GM21447 (cell line): ENCODE results near the gene NELFCD.
"Not testable (repeated sequence)": the region's sequence is repeated elsewhere in the genome, so short reads cannot be mapped to it uniquely, and the experiment has no call there.

Source experiments
- ATAC-seq: cut with Tn5 transposase; IDR thresholded peaks from one replicate; pipeline ENCODE4 v1.9.1; 2021; ENCODE audit not compliant: unreplicated experiment

Gene NELFCD, protein sequence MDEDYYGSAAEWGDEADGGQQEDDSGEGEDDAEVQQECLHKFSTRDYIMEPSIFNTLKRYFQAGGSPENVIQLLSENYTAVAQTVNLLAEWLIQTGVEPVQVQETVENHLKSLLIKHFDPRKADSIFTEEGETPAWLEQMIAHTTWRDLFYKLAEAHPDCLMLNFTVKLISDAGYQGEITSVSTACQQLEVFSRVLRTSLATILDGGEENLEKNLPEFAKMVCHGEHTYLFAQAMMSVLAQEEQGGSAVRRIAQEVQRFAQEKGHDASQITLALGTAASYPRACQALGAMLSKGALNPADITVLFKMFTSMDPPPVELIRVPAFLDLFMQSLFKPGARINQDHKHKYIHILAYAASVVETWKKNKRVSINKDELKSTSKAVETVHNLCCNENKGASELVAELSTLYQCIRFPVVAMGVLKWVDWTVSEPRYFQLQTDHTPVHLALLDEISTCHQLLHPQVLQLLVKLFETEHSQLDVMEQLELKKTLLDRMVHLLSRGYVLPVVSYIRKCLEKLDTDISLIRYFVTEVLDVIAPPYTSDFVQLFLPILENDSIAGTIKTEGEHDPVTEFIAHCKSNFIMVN

DNA sequence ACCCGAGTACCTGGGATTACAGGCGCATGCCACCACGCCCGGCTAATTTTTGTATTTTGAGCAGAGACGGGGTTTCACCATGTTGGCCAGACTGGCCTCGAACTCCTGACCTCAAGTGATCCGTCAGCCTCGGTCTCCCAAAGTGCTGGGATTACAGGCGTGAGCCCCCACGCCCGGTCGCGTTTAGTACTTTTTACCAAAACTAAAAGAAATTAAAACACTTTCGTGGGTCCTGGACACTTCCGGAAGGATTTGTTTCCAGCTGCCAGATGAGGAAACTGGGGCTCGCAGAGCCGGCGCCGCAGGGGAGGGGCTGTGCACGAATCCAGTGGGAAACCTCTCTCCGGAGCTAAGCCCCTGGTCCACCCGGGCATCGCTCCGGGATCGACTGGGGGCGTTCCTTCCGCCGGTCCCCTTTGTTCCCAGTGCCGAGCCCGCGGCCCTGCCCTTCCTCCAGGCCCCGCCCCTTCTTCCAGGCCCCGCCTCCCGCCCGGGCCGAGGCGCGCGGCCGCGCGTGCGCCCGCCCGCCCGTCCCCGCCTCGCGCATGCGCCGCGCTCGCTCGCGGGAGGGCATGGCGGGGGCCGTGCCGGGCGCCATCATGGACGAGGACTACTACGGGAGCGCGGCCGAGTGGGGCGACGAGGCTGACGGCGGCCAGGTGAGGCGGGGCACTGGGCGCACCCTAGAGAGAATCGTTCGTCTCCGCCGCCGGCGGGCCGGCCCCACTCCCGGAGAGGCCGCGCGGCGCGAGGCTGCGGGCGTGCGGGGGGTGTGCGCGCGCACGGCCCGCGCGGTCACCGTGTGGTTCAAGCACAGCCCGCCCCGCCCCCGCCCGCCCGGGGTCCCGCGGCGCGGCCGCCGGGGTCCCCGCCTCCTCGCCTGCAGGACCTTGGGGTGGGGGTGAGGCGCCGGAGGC, at the start of gene NELFCD:
Gene NELFCD (plus strand): TSS at position 546 of the 917 bp plus-strand sequence. CDS start 54 bp downstream, at position 600.
- ATAC-seq = peak; percentile 70

DNA sequence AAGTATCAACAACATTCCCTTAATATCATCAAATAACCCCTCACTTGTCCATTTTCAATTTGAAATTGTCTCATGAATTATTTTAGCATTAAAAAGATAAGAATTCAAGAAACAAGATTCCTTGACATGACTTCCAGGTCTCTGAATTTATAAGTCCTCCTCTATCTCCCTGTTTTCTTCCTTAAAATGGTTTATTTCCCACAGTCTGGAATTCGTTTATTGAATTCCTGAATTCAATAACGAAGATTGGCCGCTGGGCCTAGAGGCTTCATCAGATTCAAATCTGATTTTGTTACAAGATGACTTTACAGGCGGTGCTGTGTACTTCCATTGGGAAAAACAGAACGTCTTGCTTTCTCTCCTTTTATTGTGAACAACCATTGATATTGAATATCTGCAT, 48.9 kb upstream of the NELFCD start:
- no peak for ATAC-seq

DNA sequence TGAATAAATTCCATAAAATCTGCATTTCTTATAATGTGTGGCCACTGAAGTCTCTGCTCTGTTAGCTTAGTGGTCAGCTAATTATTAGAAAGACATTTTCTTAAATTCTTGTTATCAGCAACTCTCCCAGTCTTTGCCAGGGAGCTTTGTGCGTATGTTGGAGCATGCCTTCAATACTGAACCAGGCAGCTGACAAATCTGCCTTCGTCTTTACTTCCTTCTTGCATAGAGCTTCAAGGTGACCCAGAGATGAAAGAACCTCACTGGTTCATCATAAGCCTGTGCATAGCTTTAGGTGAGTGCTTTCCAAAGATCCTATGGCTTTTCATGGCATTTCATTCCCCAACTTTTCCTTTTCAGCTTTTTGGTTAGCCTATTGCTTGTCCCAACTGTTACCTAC, 43.0 kb upstream of the NELFCD start:
- ATAC-seq = no peak

DNA sequence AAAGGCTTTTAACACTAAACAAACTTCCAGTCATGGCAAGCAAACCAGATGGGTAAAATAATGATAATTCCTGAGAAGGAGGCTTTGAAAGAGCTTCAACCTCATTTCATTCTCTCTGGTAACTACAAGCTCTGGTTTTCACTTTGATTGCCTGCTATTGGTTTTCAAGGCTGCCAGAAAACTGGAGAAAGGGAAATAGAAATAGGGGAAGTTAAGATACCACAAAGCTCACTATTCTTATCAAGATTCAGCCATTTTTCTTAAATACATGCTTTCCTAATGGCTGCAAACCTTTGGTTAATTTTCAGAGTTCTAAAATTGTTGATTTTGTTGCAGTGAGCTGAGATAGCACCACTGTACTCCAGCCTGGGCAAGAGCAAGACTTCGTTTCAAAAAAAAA, 42.5 kb upstream of the NELFCD start:
- ATAC-seq = no peak

DNA sequence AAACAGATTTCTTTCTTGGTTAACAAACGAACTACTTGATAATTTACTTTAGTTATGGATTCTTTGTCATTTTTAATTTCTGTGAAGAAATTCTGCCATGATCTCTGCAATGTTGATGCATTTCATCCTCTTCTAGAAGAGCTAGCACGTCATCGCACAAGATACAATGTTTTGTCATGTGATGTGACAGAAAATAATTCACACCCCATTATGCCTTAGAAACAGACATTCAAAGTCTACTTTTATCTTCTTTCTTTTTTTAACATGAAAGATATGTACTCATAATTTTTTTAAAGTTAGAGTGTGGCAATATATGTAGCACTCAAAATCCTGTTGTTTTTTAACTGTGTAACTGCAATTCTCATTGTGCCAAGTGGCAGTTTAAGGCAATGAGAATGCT, 39.6 kb upstream of the NELFCD start:
- no peak for ATAC-seq

DNA sequence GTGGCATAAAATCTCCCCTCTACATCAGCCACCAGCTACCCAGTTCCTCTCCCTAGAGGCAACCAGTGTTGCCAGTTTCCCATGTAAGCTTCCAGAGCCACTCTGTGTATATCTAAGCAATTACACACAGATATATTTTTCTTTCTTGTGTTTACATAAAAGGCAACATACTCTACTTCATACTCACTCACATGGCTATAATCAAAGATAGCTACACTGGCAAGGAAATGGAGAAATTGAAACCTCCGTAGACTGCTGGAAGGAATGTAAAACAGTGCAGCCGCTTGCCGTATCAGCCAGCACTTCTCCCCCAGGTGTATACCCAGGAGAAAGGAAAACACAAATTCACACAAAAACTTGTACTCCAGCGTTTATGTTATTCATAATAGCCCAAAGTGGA, 38.5 kb upstream of the NELFCD start:
- ATAC-seq = no peak

DNA sequence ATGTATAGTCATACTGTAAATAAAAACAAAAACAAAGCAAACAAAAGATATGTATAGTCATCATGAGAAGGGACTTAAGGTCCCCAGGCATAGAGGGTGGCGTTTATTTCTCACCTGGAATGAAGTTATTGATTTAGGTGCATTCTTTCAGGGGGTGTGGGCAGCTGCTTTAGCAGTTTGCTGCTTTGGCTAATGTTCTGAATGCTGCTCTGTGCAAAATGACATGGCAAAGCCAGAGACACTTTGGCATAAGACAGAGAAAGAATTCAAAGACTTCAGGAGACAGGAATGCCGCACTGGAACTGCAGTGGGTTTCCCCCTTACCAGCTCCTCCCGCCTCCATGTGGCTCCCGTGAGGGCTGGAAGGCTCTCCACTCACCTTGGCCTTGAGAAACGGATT, 36.4 kb upstream of the NELFCD start:
- ATAC-seq = no peak

DNA sequence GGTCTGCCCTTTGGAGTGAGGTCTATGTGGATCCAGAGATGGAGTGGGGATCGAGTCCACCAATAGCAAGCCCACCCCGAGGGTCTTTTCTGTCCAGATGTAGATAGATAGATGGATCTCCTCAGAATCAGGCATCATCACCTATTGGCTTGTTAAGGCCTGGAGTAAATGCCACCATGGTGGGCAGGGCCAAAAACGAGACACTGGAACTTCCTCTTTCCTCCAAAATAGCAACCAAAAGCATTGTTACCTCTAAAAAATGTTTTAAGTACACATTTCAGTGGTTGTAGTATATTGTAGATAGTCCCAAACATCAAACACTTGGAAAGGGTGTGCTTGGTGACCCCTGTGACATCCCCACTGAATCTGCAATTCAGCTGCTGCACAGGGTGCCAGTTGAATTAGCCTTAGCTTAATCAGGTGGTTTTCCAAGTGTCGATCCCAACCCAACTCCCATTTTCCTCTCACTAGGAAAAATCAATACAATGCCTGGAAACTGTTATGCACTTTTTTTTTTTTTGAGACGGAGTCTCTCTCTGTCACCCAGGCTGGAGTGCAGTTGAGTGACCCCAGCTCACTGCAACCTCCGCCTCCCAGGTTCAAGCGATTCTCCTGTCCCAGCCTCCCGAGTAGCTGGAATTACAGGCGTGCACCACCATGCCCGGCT, 35.0 kb upstream of the NELFCD start:
- ATAC-seq = no peak

DNA sequence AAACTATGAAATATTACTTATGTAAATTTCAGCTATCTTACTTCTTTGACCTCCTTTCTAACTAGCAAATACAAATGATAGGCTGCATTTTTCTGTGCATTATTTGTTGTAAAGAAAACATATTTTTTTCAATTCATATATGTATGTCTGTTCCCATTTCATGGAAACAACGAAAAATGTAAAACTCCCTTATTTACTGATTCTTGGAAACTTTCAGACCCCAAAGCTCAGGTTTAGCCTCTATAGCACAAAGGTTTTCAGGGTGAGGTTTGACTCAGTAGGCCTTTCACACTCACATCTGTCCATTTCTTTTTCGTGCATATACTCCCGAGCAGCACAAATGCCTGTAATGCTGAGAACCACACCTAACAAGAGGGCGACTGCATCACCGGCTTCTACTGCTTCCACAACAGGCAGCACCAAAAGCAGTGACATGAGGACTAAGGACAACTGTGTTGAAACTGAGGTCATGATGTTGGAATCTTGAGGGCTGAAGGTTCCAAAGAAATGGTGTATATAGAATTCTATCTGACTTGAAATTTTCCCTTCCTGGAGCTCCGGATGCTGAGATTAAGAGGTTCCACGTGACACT, 33.2 kb upstream of the NELFCD start:
- not testable (repeated sequence) for ATAC-seq

DNA sequence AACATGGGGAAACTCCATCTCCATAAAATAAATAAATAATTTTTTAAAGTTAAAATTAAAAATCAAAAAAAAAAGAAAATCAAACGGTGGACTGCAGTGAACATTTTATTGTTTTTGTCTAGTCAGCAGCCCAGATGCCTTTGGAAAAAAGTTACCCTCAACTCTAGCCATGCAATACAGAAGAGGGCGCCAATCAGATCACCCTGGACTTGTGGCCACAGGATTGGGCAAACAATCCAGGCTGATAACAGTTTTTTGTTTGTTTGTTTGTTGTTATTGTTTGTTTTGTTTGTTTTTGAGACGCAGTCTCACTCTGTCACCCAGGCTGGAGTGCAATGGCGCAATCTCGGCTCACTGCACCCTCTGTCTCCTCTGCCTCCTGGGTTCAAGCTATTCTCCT, 30.5 kb upstream of the NELFCD start:
- ATAC-seq = no peak

DNA sequence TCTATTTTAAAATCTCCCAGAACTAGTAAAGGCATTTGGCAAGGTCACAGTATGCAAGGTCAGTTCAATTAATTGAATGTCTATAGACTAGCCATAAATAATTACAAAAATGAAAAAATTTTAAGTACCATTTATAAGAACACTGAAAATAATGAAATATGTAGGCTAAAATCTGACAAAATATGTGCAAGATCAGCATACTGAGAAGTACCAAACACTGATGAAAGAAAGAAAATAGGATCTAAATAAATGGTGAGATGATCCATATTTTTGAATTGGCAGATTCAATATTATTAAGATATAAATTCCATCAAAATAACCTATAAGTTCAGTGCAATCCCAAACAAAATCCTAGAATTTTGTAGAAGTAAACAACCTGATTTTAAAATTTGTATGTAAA, 28.0 kb upstream of the NELFCD start:
- ATAC-seq = no peak

DNA sequence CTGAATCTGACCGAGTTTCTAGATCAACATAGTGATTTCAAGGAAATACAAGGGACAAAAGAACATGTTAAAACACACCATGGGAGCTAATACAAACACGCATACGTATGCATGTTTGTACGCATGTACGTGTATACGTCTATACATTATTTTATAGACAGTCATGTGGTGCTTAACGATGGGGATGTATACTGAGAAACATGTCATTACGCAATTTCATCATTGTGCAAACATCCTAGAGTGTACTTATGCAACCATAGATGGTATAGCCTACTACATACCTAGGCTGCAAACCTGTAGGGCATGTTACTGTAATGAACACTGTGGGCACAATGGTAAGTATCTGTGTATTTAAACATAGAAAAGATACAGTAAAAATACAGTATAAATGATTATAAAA, 25.0 kb upstream of the NELFCD start:
- ATAC-seq = no peak

DNA sequence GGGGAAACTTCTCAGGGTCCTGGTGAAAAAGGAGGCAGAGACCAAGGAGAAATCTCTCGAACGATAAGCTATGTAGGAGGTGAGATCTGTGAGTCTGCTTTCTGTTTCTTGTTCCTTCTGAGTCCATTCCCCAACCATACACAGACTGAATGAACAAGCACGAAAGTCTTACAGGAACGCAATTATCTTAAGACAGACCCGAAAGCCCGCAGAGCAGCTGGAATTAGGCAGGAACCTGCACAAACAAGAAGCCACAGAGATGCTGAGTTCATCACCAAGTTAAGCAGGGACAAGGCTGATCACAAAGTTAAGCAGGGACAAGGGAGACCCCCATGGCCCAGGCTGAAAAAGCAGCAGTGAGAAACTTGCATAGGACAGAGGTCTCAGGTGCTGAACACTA, 21.4 kb upstream of the NELFCD start:
- ATAC-seq = no peak

DNA sequence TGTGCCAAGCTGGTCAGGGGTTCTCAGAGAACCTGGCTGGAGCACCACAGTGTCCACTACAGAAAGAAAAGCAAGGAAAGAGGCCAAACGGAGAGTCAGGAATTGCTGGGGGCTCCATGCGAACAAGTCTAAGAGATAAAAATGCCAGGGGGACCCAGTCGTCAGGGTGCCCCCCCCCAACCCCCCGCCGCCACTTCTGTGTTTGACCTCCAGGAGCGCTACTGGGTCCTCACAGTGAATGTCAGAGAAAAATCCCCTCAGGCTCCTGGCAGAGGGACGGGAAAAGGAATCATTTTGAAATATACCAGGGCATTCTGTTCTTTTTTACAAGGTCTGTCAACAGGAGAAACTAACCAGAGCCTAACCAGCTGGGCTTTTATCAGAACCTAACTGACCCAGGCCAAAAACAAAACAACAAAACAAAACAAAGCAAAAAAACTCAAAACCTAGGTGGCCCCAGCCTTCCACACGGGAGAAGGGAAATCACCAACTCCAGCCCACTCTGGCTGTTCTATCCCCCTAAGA, 17.9 kb upstream of the NELFCD start:
- ATAC-seq = no peak

DNA sequence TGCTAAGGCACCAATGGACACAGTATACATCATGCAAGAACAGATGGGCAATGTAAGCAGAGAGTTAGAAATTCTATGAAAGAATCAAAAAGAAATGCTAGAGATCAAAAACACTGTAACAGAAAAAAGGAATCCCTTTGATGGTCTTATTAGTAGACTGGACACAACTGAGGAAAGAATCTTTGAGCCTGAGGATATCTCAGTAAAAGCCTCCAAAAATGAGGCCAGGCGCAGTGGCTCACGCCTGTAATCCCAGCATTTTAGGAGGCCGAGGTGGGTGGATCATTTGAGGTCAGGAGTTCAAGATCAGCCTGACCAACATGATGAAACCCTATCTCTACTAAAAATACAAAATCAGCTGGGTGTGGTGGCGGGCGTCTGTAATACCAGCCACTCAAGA, 17.1 kb upstream of the NELFCD start:
- ATAC-seq = not testable (repeated sequence)

DNA sequence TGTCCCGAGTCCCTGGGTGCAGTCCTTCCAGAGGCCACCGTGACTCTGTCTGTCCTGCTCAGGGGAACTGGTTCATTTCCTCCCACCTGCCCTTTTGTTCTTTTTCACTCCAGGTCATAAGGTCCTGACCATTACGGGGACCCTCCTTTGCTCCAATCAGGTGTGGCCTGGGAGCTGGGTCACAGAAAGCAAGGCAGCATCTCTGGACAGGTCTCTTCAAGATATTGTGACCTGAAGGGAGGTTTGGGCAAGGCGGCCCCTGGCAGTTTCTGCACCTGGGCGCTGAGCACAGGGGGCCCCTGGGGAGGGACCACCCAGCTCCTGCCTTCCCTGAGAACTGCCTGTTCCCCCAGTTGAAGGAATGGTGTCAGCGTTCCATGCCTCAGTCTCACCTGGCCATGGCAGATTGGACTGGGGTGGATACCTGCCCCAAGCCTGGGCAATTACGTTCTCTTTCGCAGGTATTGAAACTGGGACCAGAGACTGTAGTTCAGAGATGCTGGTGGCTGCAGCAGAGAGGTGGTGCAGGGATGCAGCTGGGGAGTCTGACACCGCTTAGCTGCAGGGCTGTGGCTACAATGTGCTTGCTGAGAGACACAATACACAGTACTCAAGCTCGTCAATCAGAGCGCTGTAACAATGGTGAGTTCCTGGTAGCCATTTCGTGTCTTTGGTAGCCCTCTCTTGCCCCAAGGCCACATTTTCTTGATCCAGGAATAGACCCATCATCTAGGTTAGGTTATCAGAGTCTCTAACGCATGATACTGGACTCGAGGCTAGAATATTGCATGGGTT, 15.6 kb upstream of the NELFCD start:
- no peak for ATAC-seq

DNA sequence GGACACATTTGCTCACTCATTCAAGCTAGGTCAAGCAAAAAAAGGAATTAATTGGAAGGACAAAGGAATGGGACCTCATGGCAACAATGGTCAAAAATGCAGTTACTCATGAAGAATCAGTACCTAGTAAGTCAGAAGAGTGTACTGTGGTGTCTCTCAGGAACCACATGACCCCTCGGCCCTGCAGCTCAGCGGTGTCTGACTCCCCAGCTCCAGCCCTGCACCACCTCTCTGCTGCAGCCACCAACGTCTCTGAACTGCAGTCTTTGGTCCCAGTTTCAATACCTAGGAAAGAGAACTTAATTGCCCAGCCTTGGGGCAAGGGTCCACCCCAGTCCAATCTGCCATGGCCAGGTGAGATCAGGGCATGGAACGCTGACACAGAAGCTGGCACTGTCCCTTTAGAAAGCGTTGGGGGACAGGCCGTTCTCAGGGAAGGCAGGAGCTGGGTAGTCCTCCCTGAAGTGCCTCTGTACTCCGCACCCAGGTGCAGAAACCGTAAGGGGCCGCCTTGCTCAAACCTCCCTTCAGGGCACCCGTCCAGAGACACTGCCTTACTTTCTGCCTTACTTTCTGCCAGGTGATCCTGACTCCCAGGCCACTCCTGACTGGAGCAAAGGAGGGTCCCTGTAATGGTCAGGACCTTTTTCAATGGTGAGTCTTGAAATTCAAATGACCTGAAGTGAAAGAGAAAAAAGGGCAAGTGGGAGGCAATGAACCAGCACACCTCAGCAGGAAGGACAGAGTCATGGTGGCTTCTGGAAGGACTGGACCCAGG, 13.2 kb upstream of the NELFCD start:
- ATAC-seq = no peak

DNA sequence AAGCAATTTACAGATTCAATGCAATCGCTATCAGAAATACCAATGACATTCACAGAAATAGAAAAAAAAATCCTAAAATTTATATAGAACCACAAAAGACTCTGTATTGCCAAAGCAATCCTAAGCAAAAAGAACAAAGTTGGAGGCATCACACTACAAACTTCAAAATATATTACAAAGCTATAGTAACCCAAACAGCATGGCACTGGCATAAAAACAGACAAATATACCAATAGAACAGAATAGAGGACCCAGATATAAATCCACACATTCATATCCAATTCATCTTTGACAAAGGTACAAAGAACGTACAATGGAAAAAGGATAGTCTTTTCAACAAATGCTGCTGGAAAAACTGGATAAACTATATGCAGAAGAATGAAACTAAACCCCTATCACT, 11.6 kb upstream of the NELFCD start:
- no peak for ATAC-seq

DNA sequence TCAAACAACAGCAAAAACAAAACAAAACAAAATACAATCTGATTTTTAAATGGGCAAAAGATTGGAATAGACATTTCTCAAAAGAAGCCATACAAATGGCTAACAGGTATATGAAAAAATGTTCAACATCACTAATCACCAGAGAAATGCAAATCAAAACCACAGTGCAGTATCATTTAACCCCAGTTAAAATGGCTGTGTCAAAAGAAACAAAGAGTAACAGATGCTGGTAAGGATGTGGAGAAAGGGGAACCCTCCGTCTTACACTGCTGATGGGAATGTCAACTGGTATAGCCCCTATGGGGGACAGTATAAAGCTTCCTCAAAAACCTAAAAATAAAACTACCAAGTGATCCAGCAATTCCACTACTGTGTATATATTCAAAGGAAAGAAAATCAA, 10.9 kb upstream of the NELFCD start:
- ATAC-seq = no peak
